ENCODE measurements around the gene CACNA1I.

The CACNA1I gene

DNA sequence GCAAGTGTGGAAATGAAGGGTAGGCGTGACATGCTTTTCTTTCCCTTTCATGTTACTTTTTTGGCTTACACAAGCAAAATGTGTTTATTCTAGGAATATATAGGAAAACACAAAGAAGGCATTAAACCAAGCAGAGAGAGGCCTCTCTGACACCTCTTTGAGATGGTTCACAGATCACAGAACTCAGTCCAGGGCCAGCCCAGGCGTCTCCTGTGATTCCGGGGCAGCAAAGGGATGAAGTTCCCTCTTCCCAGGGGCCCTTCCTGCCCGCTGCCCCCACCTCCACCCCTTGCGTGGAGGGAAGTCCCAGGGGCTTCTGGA is 78.0 kb downstream of the CACNA1I start:
- Histone ChIP-seq H2BK5ac (ENCODE audit: low read length) (no peak overlapping the region), H3K79me2 (ENCODE audit: control insufficient read depth, insufficient read depth, low read length) (no peaks in the 10 kb centered on the region), H3K4me1 (ENCODE audit: control insufficient read depth, low read depth, low read length) (no peaks in the 10 kb centered on the region), H3K9ac (ENCODE audit: low read length) (no peak overlapping the region), H3K18ac (ENCODE audit: low read length) (no peak overlapping the region), H3K27me3 (ENCODE audit: insufficient read depth, low read length, poor library complexity) (no peaks in the 10 kb centered on the region), H2BK120ac (ENCODE audit: low read depth, low read length) (no peak overlapping the region), H3K56ac (ENCODE audit: low read length) (no peak overlapping the region), H2BK15ac (replicated peaks; ENCODE audit: low read depth) (no peak overlapping the region), H4K8ac (ENCODE audit: low read depth, low read length) (no peak overlapping the region), H3K4me3 (ENCODE audit: low read length) (no peak overlapping the region), H3K4ac (ENCODE audit: low read depth, low read length) (no peak overlapping the region), H3K4me2 (ENCODE audit: low read length) (no peak overlapping the region), H3K36me3 (ENCODE audit: control insufficient read depth, insufficient read depth, low read length) (no peaks in the 10 kb centered on the region), H3K79me1 (ENCODE audit: low read length) (no peaks in the 10 kb centered on the region), H3K23ac (ENCODE audit: low read length) (no peak overlapping the region), H2AK5ac (ENCODE audit: low read length) (no peak overlapping the region), H3K27ac (ENCODE audit: low read depth, low read length) (no peak overlapping the region), H4K5ac (ENCODE audit: low read length) (no peak overlapping the region)
- DNase-seq, result no peak
- no CpG with 5 or more reads among the region's 5 CpGs for WGBS (ENCODE audit: extremely low coverage, insufficient coverage, low lambda C conversion rate)

DNA sequence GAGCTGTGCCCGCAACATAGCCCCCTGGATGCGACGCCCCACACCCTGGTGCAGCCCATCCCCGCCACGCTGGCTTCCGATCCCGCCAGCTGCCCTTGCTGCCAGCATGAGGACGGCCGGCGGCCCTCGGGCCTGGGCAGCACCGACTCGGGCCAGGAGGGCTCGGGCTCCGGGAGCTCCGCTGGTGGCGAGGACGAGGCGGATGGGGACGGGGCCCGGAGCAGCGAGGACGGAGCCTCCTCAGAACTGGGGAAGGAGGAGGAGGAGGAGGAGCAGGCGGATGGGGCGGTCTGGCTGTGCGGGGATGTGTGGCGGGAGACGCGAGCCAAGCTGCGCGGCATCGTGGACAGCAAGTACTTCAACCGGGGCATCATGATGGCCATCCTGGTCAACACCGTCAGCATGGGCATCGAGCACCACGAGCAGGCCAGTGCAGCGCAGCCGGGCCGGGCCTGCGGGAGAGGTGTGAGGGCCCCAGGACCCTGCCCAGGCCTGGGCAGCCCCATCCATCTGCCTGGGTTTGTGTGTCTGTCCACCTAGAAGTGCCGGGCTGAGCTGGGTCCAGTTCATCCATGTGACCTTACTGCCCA is 79.0 kb downstream of the CACNA1I start:
- Histone ChIP-seq H3K27ac (ENCODE audit: low read depth, low read length) (no peak overlapping the region), H2BK5ac (ENCODE audit: low read length) (no peak overlapping the region), H4K8ac (ENCODE audit: low read depth, low read length) (no peak overlapping the region), H2BK120ac (ENCODE audit: low read depth, low read length) (no peak overlapping the region), H2AK5ac (ENCODE audit: low read length) (no peak overlapping the region), H3K4ac (ENCODE audit: low read depth, low read length) (no peak overlapping the region), H3K9ac (ENCODE audit: low read length) (no peak overlapping the region), H3K4me2 (ENCODE audit: low read length) (no peak overlapping the region), H3K18ac (ENCODE audit: low read length) (no peak overlapping the region), H3K56ac (ENCODE audit: low read length) (no peak overlapping the region), H3K79me2 (ENCODE audit: control insufficient read depth, insufficient read depth, low read length) (no peaks in the 10 kb centered on the region), H3K4me3 (ENCODE audit: low read length) (no peak overlapping the region), H3K79me1 (ENCODE audit: low read length) (no peaks in the 10 kb centered on the region), H3K23ac (ENCODE audit: low read length) (no peak overlapping the region), H3K4me1 (ENCODE audit: control insufficient read depth, low read depth, low read length) (no peaks in the 10 kb centered on the region), H3K36me3 (ENCODE audit: control insufficient read depth, insufficient read depth, low read length) (no peaks in the 10 kb centered on the region), H4K5ac (ENCODE audit: low read length) (no peak overlapping the region), H3K27me3 (ENCODE audit: insufficient read depth, low read length, poor library complexity) (no peaks in the 10 kb centered on the region), H2BK15ac (replicated peaks; ENCODE audit: low read depth) (no peak overlapping the region)
- no CpG with 5 or more reads among the region's 41 CpGs for WGBS (ENCODE audit: extremely low coverage, insufficient coverage, low lambda C conversion rate)
- no peak for DNase-seq

DNA sequence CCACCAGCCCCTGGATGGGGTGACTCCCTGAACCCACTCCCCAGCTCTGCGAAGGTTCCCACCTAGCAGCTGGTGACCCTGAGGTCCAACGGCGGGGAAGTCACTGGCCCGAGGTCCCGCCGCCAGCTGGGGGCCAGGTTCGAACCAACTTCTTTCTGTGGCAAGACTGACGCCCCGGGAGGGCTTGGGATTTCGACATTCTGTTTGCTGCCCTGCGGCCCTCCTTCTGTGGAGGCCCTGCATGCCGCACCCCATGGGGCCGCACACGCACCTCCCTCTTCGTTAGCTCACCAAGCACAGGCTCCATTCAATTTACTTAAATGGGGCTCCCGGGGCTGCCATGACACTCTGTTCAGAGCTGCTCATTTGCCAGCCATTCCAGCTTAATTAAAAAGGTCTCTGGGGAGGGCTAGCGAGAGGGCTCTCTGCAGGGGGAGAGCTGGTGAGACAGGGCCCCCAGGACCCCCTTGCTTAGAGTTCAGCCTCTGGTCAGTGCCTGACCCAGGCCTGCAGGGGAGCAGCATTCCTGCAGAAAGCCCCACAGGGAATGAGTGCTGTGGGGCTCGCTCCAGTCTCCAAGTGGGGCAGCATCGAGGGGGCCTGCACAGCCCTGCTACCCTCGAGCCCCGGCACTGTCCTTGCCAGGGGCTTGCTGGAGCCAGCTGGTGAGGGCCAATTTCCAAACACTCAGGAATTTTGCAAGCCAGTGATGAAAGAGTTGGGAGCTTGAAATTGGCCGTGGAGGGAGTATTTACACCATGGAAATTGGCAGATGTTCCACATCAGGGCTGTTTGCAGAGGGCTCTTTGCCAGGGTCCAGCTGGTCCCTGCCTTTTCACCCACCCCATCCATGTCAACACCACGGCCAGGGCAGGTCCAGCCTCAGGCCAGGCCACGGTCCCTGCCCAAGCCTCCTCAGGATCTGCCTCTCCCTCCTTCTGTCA is 80.8 kb downstream of the CACNA1I start:
- Histone ChIP-seq H2BK5ac (ENCODE audit: low read length) (no peak overlapping the region), H3K9ac (ENCODE audit: low read length) (no peak overlapping the region), H2BK15ac (replicated peaks; ENCODE audit: low read depth) (no peak overlapping the region), H3K27ac (ENCODE audit: low read depth, low read length) (no peak overlapping the region), H4K5ac (ENCODE audit: low read length) (no peak overlapping the region), H3K18ac (ENCODE audit: low read length) (no peak overlapping the region), H3K23ac (ENCODE audit: low read length) (no peak overlapping the region), H3K4me2 (ENCODE audit: low read length) (no peak overlapping the region), H3K4me3 (ENCODE audit: low read length) (no peak overlapping the region), H3K4ac (ENCODE audit: low read depth, low read length) (no peak overlapping the region), H3K56ac (ENCODE audit: low read length) (no peak overlapping the region), H2BK120ac (ENCODE audit: low read depth, low read length) (no peak overlapping the region), H4K8ac (ENCODE audit: low read depth, low read length) (no peak overlapping the region), H3K27me3 (ENCODE audit: insufficient read depth, low read length, poor library complexity) (no peaks in the 10 kb centered on the region), H3K4me1 (ENCODE audit: control insufficient read depth, low read depth, low read length) (no peaks in the 10 kb centered on the region), H2AK5ac (ENCODE audit: low read length) (no peak overlapping the region), H3K79me2 (ENCODE audit: control insufficient read depth, insufficient read depth, low read length) (no peaks in the 10 kb centered on the region), H3K79me1 (ENCODE audit: low read length) (no peaks in the 10 kb centered on the region), H3K36me3 (ENCODE audit: control insufficient read depth, insufficient read depth, low read length) (no peaks in the 10 kb centered on the region)
- DNase-seq, result no peak
- WGBS (ENCODE audit: extremely low coverage, insufficient coverage, low lambda C conversion rate), result no CpG with 5 or more reads among the region's 24 CpGs

DNA sequence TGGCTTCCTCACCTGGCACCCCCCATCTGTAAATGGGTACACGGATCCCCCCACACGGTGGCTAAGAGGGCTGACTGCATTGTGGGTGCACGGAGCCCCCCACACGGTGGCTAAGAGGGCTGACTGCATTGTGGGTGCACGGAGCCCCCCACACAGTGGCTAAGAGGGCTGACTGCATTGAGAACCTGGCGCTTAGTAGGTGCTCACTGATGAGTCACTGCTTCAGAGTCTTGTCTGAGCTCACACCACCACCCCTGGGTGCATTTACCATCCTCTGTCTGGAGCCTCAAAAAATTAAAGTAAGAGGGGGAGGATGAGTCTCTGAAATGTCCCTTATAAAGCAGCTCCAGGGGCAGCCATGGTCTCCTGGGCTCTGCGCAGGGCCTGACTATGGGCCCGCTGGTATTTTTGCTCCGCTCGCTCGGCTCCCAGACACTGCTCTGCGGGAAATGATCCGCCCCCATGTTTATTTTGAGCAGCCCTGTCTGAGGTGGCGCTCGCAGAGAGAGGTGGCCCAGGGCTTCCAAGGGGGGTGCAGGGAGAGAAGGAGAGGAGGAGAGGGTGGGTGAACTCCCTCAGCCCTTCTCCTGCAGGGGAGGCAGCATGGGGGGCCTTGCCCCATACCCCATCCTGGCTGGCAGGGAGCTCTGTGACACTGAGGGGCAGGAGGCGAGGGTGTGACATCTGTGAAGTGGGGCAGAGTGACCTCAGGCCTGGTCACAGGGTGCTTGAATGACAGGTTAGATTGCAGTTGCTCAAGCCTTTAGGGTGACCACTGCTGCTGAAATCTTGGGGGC is 82.6 kb downstream of the CACNA1I start:
- H4K8ac ChIP-seq (ENCODE audit: low read depth, low read length), result no peak overlapping the region
- DNase-seq, result no peak
- no peak overlapping the region for H3K18ac ChIP-seq (ENCODE audit: low read length)
- no peak overlapping the region for H3K56ac ChIP-seq (ENCODE audit: low read length)
- no peak overlapping the region for H3K4me2 ChIP-seq (ENCODE audit: low read length)
- H3K79me1 ChIP-seq (ENCODE audit: low read length), result no peaks in the 10 kb centered on the region
- H2BK15ac ChIP-seq (replicated peaks; ENCODE audit: low read depth), result no peak overlapping the region
- no peak overlapping the region for H2BK5ac ChIP-seq (ENCODE audit: low read length)
- no peak overlapping the region for H3K4ac ChIP-seq (ENCODE audit: low read depth, low read length)
- no peak overlapping the region for H2AK5ac ChIP-seq (ENCODE audit: low read length)
- no peaks in the 10 kb centered on the region for H3K4me1 ChIP-seq (ENCODE audit: control insufficient read depth, low read depth, low read length)
- WGBS (ENCODE audit: extremely low coverage, insufficient coverage, low lambda C conversion rate), result no CpG with 5 or more reads among the region's 16 CpGs
- H2BK120ac ChIP-seq (ENCODE audit: low read depth, low read length), result no peak overlapping the region
- H3K79me2 ChIP-seq (ENCODE audit: control insufficient read depth, insufficient read depth, low read length), result no peaks in the 10 kb centered on the region
- H3K27me3 ChIP-seq (ENCODE audit: insufficient read depth, low read length, poor library complexity), result no peaks in the 10 kb centered on the region
- H3K23ac ChIP-seq (ENCODE audit: low read length), result no peak overlapping the region
- H3K36me3 ChIP-seq (ENCODE audit: control insufficient read depth, insufficient read depth, low read length), result no peaks in the 10 kb centered on the region
- no peak overlapping the region for H3K4me3 ChIP-seq (ENCODE audit: low read length)
- no peak overlapping the region for H4K5ac ChIP-seq (ENCODE audit: low read length)
- H3K9ac ChIP-seq (ENCODE audit: low read length), result no peak overlapping the region
- H3K27ac ChIP-seq (ENCODE audit: low read depth, low read length), result no peak overlapping the region

GRCh38 chr22:39653787-39654077 is 83.2 kb downstream of the CACNA1I start:
- Histone ChIP-seq H3K56ac (ENCODE audit: low read length) (no peak overlapping the region), H2BK5ac (ENCODE audit: low read length) (no peak overlapping the region), H3K4me1 (ENCODE audit: control insufficient read depth, low read depth, low read length) (no peaks in the 10 kb centered on the region), H3K9ac (ENCODE audit: low read length) (no peak overlapping the region), H4K5ac (ENCODE audit: low read length) (no peak overlapping the region), H3K18ac (ENCODE audit: low read length) (no peak overlapping the region), H3K27me3 (ENCODE audit: insufficient read depth, low read length, poor library complexity) (no peaks in the 10 kb centered on the region), H3K27ac (ENCODE audit: low read depth, low read length) (no peak overlapping the region), H3K23ac (ENCODE audit: low read length) (no peak overlapping the region), H3K4ac (ENCODE audit: low read depth, low read length) (no peak overlapping the region), H3K79me1 (ENCODE audit: low read length) (no peaks in the 10 kb centered on the region), H2AK5ac (ENCODE audit: low read length) (no peak overlapping the region), H3K79me2 (ENCODE audit: control insufficient read depth, insufficient read depth, low read length) (no peaks in the 10 kb centered on the region), H3K36me3 (ENCODE audit: control insufficient read depth, insufficient read depth, low read length) (no peaks in the 10 kb centered on the region), H3K4me3 (ENCODE audit: low read length) (no peak overlapping the region), H2BK15ac (replicated peaks; ENCODE audit: low read depth) (no peak overlapping the region), H4K8ac (ENCODE audit: low read depth, low read length) (no peak overlapping the region), H3K4me2 (ENCODE audit: low read length) (no peak overlapping the region), H2BK120ac (ENCODE audit: low read depth, low read length) (no peak overlapping the region)
- no CpG with 5 or more reads among the region's 3 CpGs for WGBS (ENCODE audit: extremely low coverage, insufficient coverage, low lambda C conversion rate)
- DNase-seq, result no peak

All from mesendoderm (in vitro differentiated cells).